ENCODE measurements around the gene PDE4D. TPM values are rescaled to one million over a fixed set of nuclear protein-coding genes. Genes with fewer than 3 reads are reported as not detected.

The PDE4D gene
- total RNA-seq = 10 to 100 TPM in 3 of 4 donors, 1 to 10 TPM in 1; 6.7 to 21.0 (median 15.0) TPM

DNA sequence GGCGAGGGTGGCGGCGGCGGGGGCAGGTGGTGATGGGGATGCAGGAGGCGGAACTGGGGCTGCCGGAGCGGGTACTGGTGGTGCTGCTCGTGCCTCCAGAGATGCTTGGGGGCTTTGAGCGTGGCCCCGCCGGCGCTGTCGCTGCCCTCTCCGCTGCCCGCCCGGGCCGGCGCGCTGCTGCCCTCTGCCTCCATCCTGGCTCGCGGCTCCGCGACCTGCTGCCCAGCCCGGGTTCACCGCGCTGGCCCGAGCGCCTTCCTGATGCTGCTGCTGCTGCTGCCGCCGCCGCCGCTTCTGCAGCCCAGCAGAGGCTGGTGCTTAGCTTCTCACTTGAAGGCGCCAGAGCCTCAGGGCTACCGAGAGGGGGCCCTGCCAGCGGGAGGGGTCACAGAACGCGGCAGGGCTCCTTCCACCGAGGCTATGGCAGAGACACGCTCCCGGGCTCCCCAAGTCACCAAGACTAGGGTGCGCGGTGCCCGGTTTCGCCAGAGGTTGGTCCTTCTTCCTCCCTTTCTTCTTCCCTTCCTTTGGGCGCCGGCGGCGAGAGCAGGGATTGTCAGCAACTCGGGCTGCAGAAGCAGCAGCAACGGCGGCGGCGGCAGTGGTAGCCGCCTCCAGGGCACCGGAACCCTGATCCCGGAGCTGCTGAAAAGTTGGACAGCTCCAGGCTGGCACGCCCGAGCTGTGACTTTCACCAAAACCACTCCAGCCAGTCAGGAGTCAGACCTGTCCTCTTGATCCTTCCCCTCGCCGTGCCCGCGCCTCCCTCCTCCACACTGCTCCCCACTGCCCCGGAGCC is at the start of gene PDE4D:
Gene PDE4D (minus strand): TSS at position 298 of the 799 bp plus-strand sequence.
- intact Hi-C loops (cut with DNase I; ENCODE audit: low total_unique reads) = no loop called here
- whole genome bisulfite sequencing, 2 donors = 1 to 3% methylated on average over 32 to 34 of the region's 63 CpGs
- TF ChIP-seq, protein P1, sequence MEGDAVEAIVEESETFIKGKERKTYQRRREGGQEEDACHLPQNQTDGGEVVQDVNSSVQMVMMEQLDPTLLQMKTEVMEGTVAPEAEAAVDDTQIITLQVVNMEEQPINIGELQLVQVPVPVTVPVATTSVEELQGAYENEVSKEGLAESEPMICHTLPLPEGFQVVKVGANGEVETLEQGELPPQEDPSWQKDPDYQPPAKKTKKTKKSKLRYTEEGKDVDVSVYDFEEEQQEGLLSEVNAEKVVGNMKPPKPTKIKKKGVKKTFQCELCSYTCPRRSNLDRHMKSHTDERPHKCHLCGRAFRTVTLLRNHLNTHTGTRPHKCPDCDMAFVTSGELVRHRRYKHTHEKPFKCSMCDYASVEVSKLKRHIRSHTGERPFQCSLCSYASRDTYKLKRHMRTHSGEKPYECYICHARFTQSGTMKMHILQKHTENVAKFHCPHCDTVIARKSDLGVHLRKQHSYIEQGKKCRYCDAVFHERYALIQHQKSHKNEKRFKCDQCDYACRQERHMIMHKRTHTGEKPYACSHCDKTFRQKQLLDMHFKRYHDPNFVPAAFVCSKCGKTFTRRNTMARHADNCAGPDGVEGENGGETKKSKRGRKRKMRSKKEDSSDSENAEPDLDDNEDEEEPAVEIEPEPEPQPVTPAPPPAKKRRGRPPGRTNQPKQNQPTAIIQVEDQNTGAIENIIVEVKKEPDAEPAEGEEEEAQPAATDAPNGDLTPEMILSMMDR (IDR thresholded peaks at IDR 0.05) = no peak
- TF ChIP-seq POLR2A (IDR thresholded peaks at IDR 0.05) = no peak
- no peak within 1 kb of the TSS for H3K4me3 ChIP-seq (ENCODE audit: low read depth, poor library complexity, severe bottlenecking)
- DNase-seq (ENCODE audit: low spot score in 2 of 2) = peak; percentile 16 to 88

DNA sequence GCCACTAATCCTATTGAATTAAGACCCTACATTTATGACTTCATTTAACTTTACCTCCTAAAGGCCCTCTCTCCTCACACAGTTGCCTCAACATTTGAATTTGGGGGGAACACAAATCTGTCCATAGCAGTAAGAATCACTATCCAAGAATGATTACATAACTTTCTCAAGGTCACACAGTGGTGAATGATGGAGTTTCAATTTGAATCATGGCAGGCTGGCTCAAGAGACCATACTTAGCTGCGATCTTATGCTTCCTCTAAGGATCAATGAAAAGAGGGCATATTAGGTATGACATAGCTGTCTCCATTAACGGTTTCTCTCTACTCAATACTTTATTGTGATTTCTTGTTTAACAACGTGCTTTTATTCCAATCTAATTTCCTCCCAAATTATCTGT is 44.1 kb upstream of the PDE4D start:
- no peak for TF ChIP-seq POLR2A (IDR thresholded peaks at IDR 0.05)
- TF ChIP-seq, protein P1 (IDR thresholded peaks at IDR 0.05) = no peak
- no peak overlapping the region for H3K4me3 ChIP-seq (ENCODE audit: low read depth, poor library complexity, severe bottlenecking)
- 68 to 72% methylated on average over 3 of the region's 3 CpGs for WGBS, 2 donors
- intact Hi-C loops (cut with DNase I; ENCODE audit: low total_unique reads) = no loop called here
- no peak for DNase-seq (ENCODE audit: low spot score in 2 of 2)

DNA sequence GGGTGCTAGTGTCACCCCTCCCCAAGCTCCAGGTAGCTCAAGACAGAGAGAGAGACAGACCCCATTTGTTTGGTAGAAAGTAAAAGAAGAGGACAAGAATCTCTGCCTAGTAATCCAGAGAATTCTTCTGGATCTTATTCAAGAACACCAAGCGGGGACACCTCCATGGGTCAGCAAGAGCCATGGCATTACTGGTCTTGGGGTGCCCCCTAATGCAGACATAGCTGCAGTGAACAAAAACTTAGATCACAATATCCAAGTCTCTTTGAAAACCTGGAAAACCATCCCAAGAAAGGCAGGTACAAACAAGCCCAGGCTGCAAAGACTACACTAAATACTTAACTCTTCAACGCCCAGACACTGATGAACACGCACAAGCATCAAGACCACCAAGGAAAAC is 29.9 kb upstream of the PDE4D start:
- TF ChIP-seq, protein P1 (IDR thresholded peaks at IDR 0.05) = no peak
- no peak for TF ChIP-seq POLR2A (IDR thresholded peaks at IDR 0.05)
- 53 to 75% methylated on average over 3 of the region's 3 CpGs for WGBS, 2 donors
- no peak for DNase-seq (ENCODE audit: low spot score in 2 of 2)
- H3K4me3 ChIP-seq (ENCODE audit: low read depth, poor library complexity, severe bottlenecking) = no peak overlapping the region
- intact Hi-C loops (cut with DNase I; ENCODE audit: low total_unique reads) = no loop called here

DNA sequence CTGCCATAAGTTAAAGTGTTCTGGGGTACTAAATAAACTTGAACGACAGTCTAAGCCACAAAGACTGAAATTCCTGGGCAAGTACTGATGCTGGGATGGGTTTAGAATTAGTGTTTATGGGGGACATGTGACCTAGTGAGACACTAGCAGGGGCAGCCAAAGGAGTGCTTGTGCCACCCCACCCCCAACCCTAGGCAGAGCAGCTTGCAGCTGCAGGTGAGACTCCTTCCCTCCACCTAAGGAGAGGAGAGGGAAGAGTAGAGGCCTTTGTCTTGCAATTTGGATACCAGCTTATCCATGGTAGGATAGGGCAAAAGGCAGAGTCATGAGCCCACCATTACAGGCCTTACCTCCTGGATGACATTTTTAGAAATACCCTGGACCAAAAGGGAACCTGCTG is 28.7 kb upstream of the PDE4D start:
- WGBS, 2 donors = 52% methylated on average over 1 of the region's 1 CpG
- DNase-seq (ENCODE audit: low spot score in 2 of 2) = no peak
- intact Hi-C loops (cut with DNase I; ENCODE audit: low total_unique reads) = no loop called here
- TF ChIP-seq, protein P1 (IDR thresholded peaks at IDR 0.05) = no peak
- no peak for TF ChIP-seq POLR2A (IDR thresholded peaks at IDR 0.05)
- no peak overlapping the region for H3K4me3 ChIP-seq (ENCODE audit: low read depth, poor library complexity, severe bottlenecking)

DNA sequence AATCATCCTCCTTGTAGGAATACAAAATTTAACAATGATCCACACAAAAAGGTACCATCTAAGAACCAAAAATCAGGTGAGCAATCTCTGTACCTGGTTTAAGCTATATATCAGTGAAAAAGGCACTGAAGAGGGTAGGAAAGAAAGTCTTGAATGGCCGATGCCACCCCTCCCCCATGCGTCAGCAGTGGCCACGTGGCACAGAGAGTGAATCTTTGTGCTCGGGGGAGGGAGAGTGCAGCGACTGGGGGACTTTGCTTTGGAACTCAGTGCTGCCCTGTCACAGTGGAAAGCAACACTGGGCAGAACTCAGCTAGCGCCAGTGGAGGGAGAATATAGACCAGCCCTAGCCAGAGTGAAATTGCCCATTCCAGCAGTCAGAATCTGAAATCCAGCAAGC is 28.3 kb upstream of the PDE4D start:
- TF ChIP-seq, protein P1 (IDR thresholded peaks at IDR 0.05) = no peak
- no peak for TF ChIP-seq POLR2A (IDR thresholded peaks at IDR 0.05)
- no peak overlapping the region for H3K4me3 ChIP-seq (ENCODE audit: low read depth, poor library complexity, severe bottlenecking)
- no peak for DNase-seq (ENCODE audit: low spot score in 2 of 2)
- 88 to 92% methylated on average over 6 of the region's 6 CpGs for WGBS, 2 donors
- intact Hi-C loops (cut with DNase I; ENCODE audit: low total_unique reads) = no loop called here
